Thoracic aorta (tissue), 2 donors: ENCODE measurements around the gene DNAI2. TPM values are rescaled to one million over a fixed set of nuclear protein-coding genes. Genes with fewer than 3 reads are reported as not detected.
A peak's percentile ranks its signal among the peaks of the same experiment; 100 is the strongest.

Experiments used
- ATAC-seq: fragments of 150-250 bp; one replicate; pipeline ENCODE4 v1.8.0; 2017; ENCODE audit warnings: low read depth; ENCODE audit not compliant: insufficient number of reproducible peaks, low FRiP score
- DNase-seq: peaks from one replicate; pipeline ENCODE4 v3.0.0-alpha.2; 2020; ENCODE audit warnings: low spot score
- H3K27ac ChIP-seq, 2 donors: fragments of 200-600 bp; sonication (generic); 1 replicate in 1 of 2; 2 replicates in 1 of 2; pipeline ENCODE4 v1.5.1; 2016; ENCODE audit warnings: mild to moderate bottlenecking in 2 of 2, moderate library complexity in 2 of 2
- H3K27me3 ChIP-seq: fragments of 200-600 bp; sonication (generic); replicated peaks from 2 replicates; pipeline ENCODE4 v1.6.0; 2016; ENCODE audit warnings: mild to moderate bottlenecking; ENCODE audit not compliant: insufficient read depth
- H3K36me3 ChIP-seq: fragments of 200-600 bp; sonication (generic); one replicate; pipeline ENCODE4 v1.5.1; 2016
- H3K4me1 ChIP-seq, 2 donors: fragments of 200-600 bp; sonication (generic); 1 replicate in 1 of 2; 2 replicates in 1 of 2; pipeline versions ENCODE4 v1.5.1 to v1.6.0; 2016; ENCODE audit warnings: low read depth in 2 of 2, mild to moderate bottlenecking in 1 of 2; ENCODE audit not compliant: control insufficient read depth in 1 of 2
- H3K4me3 ChIP-seq: fragments of 200-600 bp; sonication (generic); 2 replicates; pipeline ENCODE4 v1.5.1; 2016; ENCODE audit warnings: mild to moderate bottlenecking
- H3K9me3 ChIP-seq: fragments of 200-600 bp; sonication (generic); 2 replicates; pipeline ENCODE4 v1.5.1; 2016
- CTCF ChIP-seq: fragments of 200-600 bp; sonication (generic); IDR thresholded peaks from one replicate; pipeline ENCODE4 v1.5.1; 2019; ENCODE audit warnings: antibody characterized with exemption
- total RNA-seq, 2 donors: library from RNA; depleted of rRNA; stranded (reverse); fragments of >200 nt; gene quantifications; one replicate each; pipeline versions ENCODE4 v1.1.0 to v1.2.3, GENCODE V29; 2016

The DNAI2 gene
- total RNA-seq, 2 donors from 2014 or later: not detected

- H3K9me3 ChIP-seq: no peaks in the 10 kb centered on the region
- DNase-seq: no peak
- no peaks in the 10 kb centered on the region for H3K4me1 ChIP-seq
- ATAC-seq: no peak
- H3K27ac ChIP-seq: no peak overlapping the region
- peaks cover 15% of the 10 kb centered on the region for H3K27me3 ChIP-seq
- no peaks in the 10 kb centered on the region for H3K36me3 ChIP-seq
- TF ChIP-seq CTCF: no peak
- H3K4me3 ChIP-seq: no peak overlapping the region
Observed at GRCh38 chr17:74353446-74354060, 79.5 kb downstream of the DNAI2 start.

DNA sequence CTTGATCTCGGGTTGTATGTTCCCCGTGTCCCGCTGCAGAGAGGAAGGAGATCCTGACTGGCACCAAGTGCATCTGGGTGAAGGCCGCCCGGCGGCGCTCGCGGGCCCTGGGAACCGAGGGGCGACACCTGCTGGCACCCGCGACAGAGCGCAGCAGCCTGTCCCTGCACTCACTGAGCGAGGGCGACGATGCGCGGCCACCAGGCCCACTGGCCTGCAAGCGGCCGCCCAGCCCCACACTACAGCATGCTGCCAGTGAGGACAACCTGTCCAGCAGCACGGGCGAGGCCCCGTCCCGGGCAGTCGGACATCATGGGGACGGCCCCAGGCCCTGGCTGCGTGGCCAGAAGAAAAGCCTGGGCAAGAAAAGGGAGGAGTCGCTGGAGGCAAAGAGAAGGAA, 80.1 kb downstream of the DNAI2 start:
- Histone ChIP-seq H3K4me3 (no peak overlapping the region), H3K4me1 (no peaks in the 10 kb centered on the region), H3K36me3 (no peaks in the 10 kb centered on the region), H3K9me3 (no peaks in the 10 kb centered on the region), H3K27me3 (peaks cover 15% of the 10 kb centered on the region), H3K27ac (no peak overlapping the region)
- ATAC-seq (no peak), DNase-seq (no peak)
- no peak for TF ChIP-seq CTCF

GRCh38 chr17:74354561-74354960, 80.5 kb downstream of the DNAI2 start:
- H3K27me3 ChIP-seq: peaks cover 15% of the 10 kb centered on the region
- no peaks in the 10 kb centered on the region for H3K9me3 ChIP-seq
- H3K4me3 ChIP-seq: no peak overlapping the region
- no peaks in the 10 kb centered on the region for H3K4me1 ChIP-seq
- no peak for TF ChIP-seq CTCF
- no peak overlapping the region for H3K27ac ChIP-seq
- no peaks in the 10 kb centered on the region for H3K36me3 ChIP-seq
- ATAC-seq: no peak
- no peak for DNase-seq

DNA sequence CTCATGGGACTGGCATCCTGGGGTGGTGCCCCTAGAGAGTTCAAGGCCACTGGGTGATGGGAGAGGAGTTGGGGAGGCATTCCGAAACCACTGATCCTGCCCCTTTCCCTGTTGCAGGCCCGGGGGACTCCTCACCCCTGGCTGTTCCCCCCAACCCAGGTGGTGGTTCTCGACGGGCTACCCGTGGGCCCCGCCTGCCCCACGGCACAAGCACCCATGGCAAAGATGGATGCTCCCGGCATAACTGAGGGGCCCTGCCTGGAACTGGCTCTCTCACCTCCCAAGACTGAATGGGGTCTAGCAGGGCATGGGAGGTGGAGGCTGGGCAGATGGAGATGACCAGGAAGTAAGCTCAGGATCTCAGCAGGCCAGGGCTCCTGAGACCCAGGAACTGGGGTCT, 81.0 kb downstream of the DNAI2 start:
- no peak overlapping the region for H3K27ac ChIP-seq
- TF ChIP-seq CTCF: no peak
- no peak overlapping the region for H3K4me3 ChIP-seq
- no peak for ATAC-seq
- H3K36me3 ChIP-seq: no peaks in the 10 kb centered on the region
- no peaks in the 10 kb centered on the region for H3K9me3 ChIP-seq
- no peak for DNase-seq
- H3K27me3 ChIP-seq: peaks cover 18% of the 10 kb centered on the region
- no peaks in the 10 kb centered on the region for H3K4me1 ChIP-seq

DNA sequence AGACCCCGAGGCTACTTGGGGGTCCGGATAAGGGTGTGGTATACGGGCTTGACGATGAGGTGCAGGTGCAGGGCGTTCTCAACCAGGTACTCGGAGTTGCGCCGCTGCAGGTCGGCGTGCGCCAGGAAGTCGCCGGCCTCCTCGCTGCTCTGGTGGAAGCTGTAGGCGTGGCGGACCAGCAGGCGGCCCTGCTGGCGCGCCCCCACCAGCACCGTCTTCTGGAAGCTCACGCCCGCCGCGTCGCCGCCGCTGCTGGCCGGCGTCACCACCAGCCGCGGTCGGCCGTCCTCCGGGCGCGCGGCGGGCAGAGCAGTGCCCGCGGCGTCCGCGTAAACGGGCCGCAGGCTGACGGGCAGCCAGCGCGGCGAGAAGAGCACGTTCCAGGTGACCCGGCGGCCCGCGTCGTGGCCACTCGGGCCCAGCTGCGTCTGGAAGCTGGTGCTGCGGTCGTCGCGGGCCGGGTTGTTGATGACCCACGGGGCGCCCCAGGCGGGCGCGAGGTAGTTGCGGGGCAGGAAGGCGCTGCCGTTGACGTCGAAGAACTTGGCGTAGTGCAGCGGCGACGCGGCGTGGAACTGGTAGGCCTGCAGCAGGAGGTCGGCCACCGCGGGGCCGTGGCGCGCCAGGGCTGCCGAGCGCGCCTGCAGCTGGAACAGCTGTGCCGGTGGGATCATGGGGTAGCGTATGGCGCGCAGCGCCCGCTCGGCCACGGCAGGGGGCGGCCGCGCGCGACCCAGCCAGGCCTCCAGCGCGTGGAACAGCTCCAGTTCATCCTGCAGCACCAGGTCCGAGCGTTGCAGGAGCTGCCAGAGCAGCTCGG, 82.8 kb downstream of the DNAI2 start:
- TF ChIP-seq CTCF: no peak
- no peak for DNase-seq
- no peaks in the 10 kb centered on the region for H3K36me3 ChIP-seq
- H3K27me3 ChIP-seq: peaks cover 19% of the 10 kb centered on the region
- no peak overlapping the region for H3K27ac ChIP-seq
- no peak for ATAC-seq
- no peaks in the 10 kb centered on the region for H3K4me1 ChIP-seq
- peak overlapping the region; percentile 50 for H3K4me3 ChIP-seq
- no peaks in the 10 kb centered on the region for H3K9me3 ChIP-seq
